GM19240 (cell line): Measurements from ENCODE around the gene TCF23.

Experiments
- DNase-seq: peaks from one replicate; pipeline ENCODE4 v3.0.0; 2011; ENCODE audit warnings: low spot score; ENCODE audit not compliant: insufficient read length

TCF23 gene

GRCh38 chr2:27128668-27129571 is 19.9 kb upstream of the TCF23 start:
- no peak for DNase-seq

GRCh38 chr2:27130396-27130795 is 18.4 kb upstream of the TCF23 start:
- DNase-seq: no peak

- DNase-seq: no peak
Observed at GRCh38 chr2:27131429-27131828, 17.4 kb upstream of the TCF23 start.

- peak; percentile 33 for DNase-seq
Observed at GRCh38 chr2:27133195-27133875, 15.5 kb upstream of the TCF23 start.

- DNase-seq: peak; percentile 94
Observed at GRCh38 chr2:27133905-27134780, 14.7 kb upstream of the TCF23 start, which contains the start of gene PREB. Gene PREB, minus strand, starts transcription at chr2:27134636. Its CDS starts 215 bp downstream, at chr2:27134421.

- DNase-seq: no peak
Observed at GRCh38 chr2:27134781-27135477, 13.9 kb upstream of the TCF23 start.

- DNase-seq: no peak
Observed at GRCh38 chr2:27135478-27135955, 13.3 kb upstream of the TCF23 start.

GRCh38 chr2:27136751-27137150 is 12.1 kb upstream of the TCF23 start:
- no peak for DNase-seq

- DNase-seq: no peak
Observed at GRCh38 chr2:27137322-27137935, 11.4 kb upstream of the TCF23 start.

- DNase-seq: no peak
Observed at GRCh38 chr2:27138111-27138510, 10.7 kb upstream of the TCF23 start.

GRCh38 chr2:27139310-27139709 is 9.5 kb upstream of the TCF23 start, which contains the start of gene PRR30:
Gene PRR30, minus strand, starts transcription at chr2:27139410. Its CDS starts 1,081 bp downstream, at chr2:27138329.
- DNase-seq: no peak

- no peak for DNase-seq
Observed at GRCh38 chr2:27143285-27143684, 5.5 kb upstream of the TCF23 start.

GRCh38 chr2:27145682-27146081 is 3.1 kb upstream of the TCF23 start:
- no peak for DNase-seq

GRCh38 chr2:27147935-27148334 is 869 bp upstream of the TCF23 start:
- DNase-seq: no peak

- DNase-seq: no peak
Observed at GRCh38 chr2:27149570-27150405, 984 bp downstream of the TCF23 start.

- DNase-seq: no peak
Observed at GRCh38 chr2:27150639-27151230, 1.9 kb downstream of the TCF23 start.

- no peak for DNase-seq
Observed at GRCh38 chr2:27152102-27152795, 3.4 kb downstream of the TCF23 start.

GRCh38 chr2:27152796-27153464 is 4.1 kb downstream of the TCF23 start:
- no peak for DNase-seq
